ENCODE data around the gene PRM2. TPM values are rescaled to one million over a fixed set of nuclear protein-coding genes. Genes with fewer than 3 reads are reported as not detected.

Gene PRM2
- total and polyA plus RNA-seq, 2 donors (not counting 3 experiments of a cell fraction or from before 2014, with no cell fraction given): not detected

- Histone ChIP-seq H3K27ac (ENCODE audit: insufficient read depth, low read depth, low read length) (no peak overlapping the region), H3K36me3 (ENCODE audit: control insufficient read depth in 2 of 2, extremely low read depth in 1 of 2, insufficient read depth in 2 of 2, low read length in 2 of 2) (no peaks in the 10 kb centered on the region), H2AFZ (ENCODE audit: low read depth, low read length) (no peak overlapping the region), H3K9ac (replicated peaks; ENCODE audit: extremely low read depth, insufficient read depth, low read length) (no peak overlapping the region), H3K4me2 (ENCODE audit: insufficient read depth, low read length) (no peak overlapping the region), H3K4me1 (ENCODE audit: control insufficient read depth, extremely low read depth, insufficient read depth, low read length) (no peaks in the 10 kb centered on the region), H3K9me1 (replicated peaks; ENCODE audit: control insufficient read depth, extremely low read depth, insufficient read depth, low read length) (no peaks in the 10 kb centered on the region), H3K27me3 (ENCODE audit: control insufficient read depth in 2 of 2, insufficient read depth in 2 of 2, low read length in 2 of 2) (no peaks in the 10 kb centered on the region), H3K4me3 (replicated peaks in 1 of 3; ENCODE audit: insufficient read depth in 1 of 3, low read depth in 1 of 3, low read length in 3 of 3) (no peak overlapping the region), H4K20me1 (replicated peaks; ENCODE audit: control insufficient read depth, extremely low read depth, insufficient read depth, low read length) (no peaks in the 10 kb centered on the region), H3K9me3 (replicated peaks; ENCODE audit: control insufficient read depth, insufficient read depth, low read length) (no peaks in the 10 kb centered on the region), H3K79me2 (ENCODE audit: control insufficient read depth, insufficient read depth, low read length) (no peaks in the 10 kb centered on the region)
- FAIRE-seq: no peak
- DNase-seq (ENCODE audit: low read depth, low spot score): no peak
- intact Hi-C loops (cut with micrococcal nuclease): no loop called here
- dilution Hi-C loops (cut with MboI; ENCODE audit: extremely low pct_ligation_motif_present, low sequenced_read_pairs): no loop called here
- no peak for TF ChIP-seq POLR2AphosphoS5 (IDR thresholded peaks at IDR 0.05; ENCODE audit: insufficient read depth, low read depth, low read length)
- TF ChIP-seq GATA2 (IDR thresholded peaks at IDR 0.05; ENCODE audit: insufficient read depth, insufficient read length, low read depth, low read length): no peak
- TF ChIP-seq CTCF (IDR thresholded peaks at IDR 0.05; ENCODE audit: extremely low read depth in 1 of 2, insufficient read depth in 1 of 2, low read depth in 1 of 2, low read length in 2 of 2): no peak
- TF ChIP-seq MAX (IDR thresholded peaks at IDR 0.05; ENCODE audit: insufficient read depth, insufficient read length): no peak
- no peak for TF ChIP-seq JUN (IDR thresholded peaks at IDR 0.05; ENCODE audit: borderline replicate concordance, insufficient read depth, insufficient read length, low read depth)
- TF ChIP-seq POLR2A (IDR thresholded peaks at IDR 0.05; ENCODE audit: low read depth, low read length): no peak
- TF ChIP-seq FOS (IDR thresholded peaks at IDR 0.05; ENCODE audit: borderline replicate concordance, insufficient read depth, low read length): no peak
- ChIA-PET CTCF (no interaction called here), POLR2A (no interaction called here)
- no TSS peak for BruUV-seq (replicated peaks)
Observed at GRCh38 chr16:11277607-11278337, 1.5 kb upstream of the PRM2 start.

All from endothelial cell of umbilical vein (primary cell).